Erythroblast (primary cell): ENCODE data around the gene GPR15LG.
"Not testable (repeated sequence)": the region's sequence is repeated elsewhere in the genome, so short reads cannot be mapped to it uniquely, and the experiment has no call there.

ENCODE experiments used
- GATA1 ChIP-seq: IDR thresholded peaks from 2 replicates; pipeline ENCODE4 v1.6.1; 2011; ENCODE audit warnings: low read depth, mild to moderate bottlenecking, control low read depth, low read length, moderate library complexity
- POLR2A ChIP-seq: IDR thresholded peaks from 2 replicates; pipeline ENCODE4 v1.6.1; 2011; ENCODE audit warnings: mild to moderate bottlenecking, low read length

GRCh38 chr10:84171700-84172466, 1.7 kb upstream of the GPR15LG start:
- not testable (repeated sequence) for TF ChIP-seq POLR2A, GATA1
